Spleen (tissue), 11 donors: ENCODE measurements around the gene DACH1. TPM values are rescaled to one million over a fixed set of nuclear protein-coding genes. Genes with fewer than 3 reads are reported as not detected.

Source experiments
- DNase-seq: peaks from one replicate; pipeline ENCODE4 v3.0.0-alpha.2; 2020
- H3K27ac ChIP-seq, 8 donors: fragments of 200-600 bp; sonication (generic) in 7 of 8; 1 replicate in 4 of 8; 2 replicates in 4 of 8; pipeline versions ENCODE4 v1.5.0 to v1.8.0; 2016 to 2021; ENCODE audit warnings: inconsistent platforms in 4 of 8, mild to moderate bottlenecking in 4 of 8, moderate library complexity in 1 of 8
- H3K27me3 ChIP-seq, 7 donors: fragments of 200-600 bp; sonication (generic) in 6 of 7; replicated peaks in 1 of 7; 1 replicate in 4 of 7; 2 replicates in 3 of 7; pipeline versions ENCODE4 v1.5.0 to v1.8.0; 2016 to 2021; ENCODE audit warnings: inconsistent platforms in 3 of 7, mild to moderate bottlenecking in 1 of 7
- H3K36me3 ChIP-seq, 6 donors: fragments of 200-600 bp; sonication (generic) in 5 of 6; 1 replicate in 4 of 6; 2 replicates in 2 of 6; pipeline versions ENCODE4 v1.5.0 to v1.8.0; 2016 to 2021; ENCODE audit warnings: inconsistent platforms in 2 of 6
- H3K4me1 ChIP-seq, 6 donors: fragments of 200-600 bp; sonication (generic) in 5 of 6; 1 replicate in 3 of 6; 2 replicates in 3 of 6; pipeline versions ENCODE4 v1.5.0 to v1.8.0; 2016 to 2021; ENCODE audit warnings: inconsistent platforms in 3 of 6
- H3K4me3 ChIP-seq, 8 donors: fragments of 200-600 bp; sonication (generic) in 7 of 8; 1 replicate in 4 of 8; 2 replicates in 4 of 8; pipeline versions ENCODE4 v1.5.0 to v1.8.0; 2016 to 2021; ENCODE audit warnings: inconsistent platforms in 4 of 8, mild to moderate bottlenecking in 4 of 8, moderate library complexity in 2 of 8
- H3K9me3 ChIP-seq, 8 donors: fragments of 200-600 bp; sonication (generic) in 7 of 8; 1 replicate in 4 of 8; 2 replicates in 4 of 8; pipeline versions ENCODE4 v1.5.0 to v1.8.0; 2016 to 2021; ENCODE audit warnings: inconsistent platforms in 4 of 8
- POLR2A ChIP-seq, 3 donors: fragments of 450-650 bp; IDR thresholded peaks; one replicate each; pipeline ENCODE4 v1.5.1; 2017; ENCODE audit warnings: antibody characterized with exemption in 3 of 3, mild to moderate bottlenecking in 1 of 3
- POLR2AphosphoS5 ChIP-seq, 3 donors: sonication (generic); formaldehyde crosslinking; IDR thresholded peaks; one replicate each; pipeline ENCODE4 v1.5.1; 2017; ENCODE audit warnings: antibody characterized with exemption in 3 of 3
- WGBS, 5 donors: extraction: QIAGEN DNeasy Blood & Tissue Kit in 3 of 5; methylation state at CpG; one replicate each; pipeline versions ENCODE4 v1.1.5 to v1.1.7; 2013 to 2018; 5-methylcytosine and 5-hydroxymethylcytosine counted together
- intact Hi-C: fragments of 100-400 bp; cut with DNase I; formaldehyde crosslinking; loops from one replicate; pipeline ENCODE4 v1.15.0; 2023; ENCODE audit warnings: low total_unique reads
- polyA plus RNA-seq, 3 donors: library from polyadenylated mRNA; stranded (reverse); fragments of 200-250 nt; gene quantifications; one replicate each; pipeline ENCODE4 v1.2.1, GENCODE V29; 2013
- total RNA-seq, 7 donors: library from RNA; depleted of rRNA in 3 of 7; stranded (reverse); fragments of >200 nt in 3 of 7; fragmentation: NEBNext Ultra II Directional in 4 of 7; extraction: Animal tissue kit (Norgen Biotek cat#: 25700) in 4 of 7; gene quantifications; one replicate each; pipeline versions ENCODE4 v1.1.0 to v1.2.1, GENCODE V29; 2016 to 2021
- TF ChIP-seq, protein P1 (sequence below), 11 experiments: fragments of 200-600 bp in 7 of 11; fragments of 450-650 bp in 4 of 11; sonication (generic) in 4 of 11; IDR thresholded peaks in 8 of 11; conservative IDR thresholded peaks in 3 of 11; 1 replicate in 7 of 11; 2 replicates in 4 of 11; pipeline versions ENCODE4 v1.4.0 to v1.8.0; 2016 to 2021; ENCODE audit warnings: antibody characterized with exemption in 11 of 11, inconsistent platforms in 4 of 11, mild to moderate bottlenecking in 1 of 11
- donor health status: healthy with polysubstance abuse.
- donor health status: DM: no; HTN: no; CAD: no; lungs with moderate emphysema.
- donor health status: DM: no; HTN: no; CAD: no.
- donor health status: Bipolar disorder and iron deficiency.
- donor health status: healthy.
- donor health status: DM: no; HTN: no; CAD: no.
- donor health status: DM: yes; HTN: yes; CAD: no.

Gene DACH1
- total and polyA plus RNA-seq, 10 donors = 0.80 to 18.9 (median 11.4) TPM

DNA sequence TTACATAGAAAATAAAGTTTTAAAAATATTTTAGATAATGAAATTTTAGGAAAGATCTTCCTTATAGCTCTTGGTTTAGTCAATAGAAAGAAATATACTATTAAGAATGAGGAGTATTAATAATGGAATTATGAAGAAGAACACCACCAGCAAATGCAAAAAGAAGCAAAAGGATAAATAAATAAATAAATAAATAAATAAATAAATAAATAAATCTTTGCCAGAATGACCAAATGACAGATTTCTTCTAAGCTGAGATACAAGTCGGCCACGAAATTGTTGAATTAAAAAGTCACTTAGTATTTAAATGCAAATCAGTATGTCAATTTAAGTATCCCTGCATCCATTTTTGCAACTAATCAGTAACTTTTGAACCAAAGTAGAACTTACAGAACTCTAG, 95.9 kb downstream of the DACH1 start:
- no peaks in the 10 kb centered on the region for H3K9me3 ChIP-seq
- H3K27me3 ChIP-seq = no peaks in the 10 kb centered on the region
- no peaks in the 10 kb centered on the region for H3K36me3 ChIP-seq
- no peak for DNase-seq
- H3K4me3 ChIP-seq = no peak overlapping the region
- peaks cover 0 to 3% (median 0%) of the 10 kb centered on the region in 6 donors for H3K4me1 ChIP-seq
- intact Hi-C loops = no loop called here
- 89 to 92% (median 90%) methylated on average over 2 of the region's 2 CpGs for WGBS, 5 donors
- TF ChIP-seq, protein P1, sequence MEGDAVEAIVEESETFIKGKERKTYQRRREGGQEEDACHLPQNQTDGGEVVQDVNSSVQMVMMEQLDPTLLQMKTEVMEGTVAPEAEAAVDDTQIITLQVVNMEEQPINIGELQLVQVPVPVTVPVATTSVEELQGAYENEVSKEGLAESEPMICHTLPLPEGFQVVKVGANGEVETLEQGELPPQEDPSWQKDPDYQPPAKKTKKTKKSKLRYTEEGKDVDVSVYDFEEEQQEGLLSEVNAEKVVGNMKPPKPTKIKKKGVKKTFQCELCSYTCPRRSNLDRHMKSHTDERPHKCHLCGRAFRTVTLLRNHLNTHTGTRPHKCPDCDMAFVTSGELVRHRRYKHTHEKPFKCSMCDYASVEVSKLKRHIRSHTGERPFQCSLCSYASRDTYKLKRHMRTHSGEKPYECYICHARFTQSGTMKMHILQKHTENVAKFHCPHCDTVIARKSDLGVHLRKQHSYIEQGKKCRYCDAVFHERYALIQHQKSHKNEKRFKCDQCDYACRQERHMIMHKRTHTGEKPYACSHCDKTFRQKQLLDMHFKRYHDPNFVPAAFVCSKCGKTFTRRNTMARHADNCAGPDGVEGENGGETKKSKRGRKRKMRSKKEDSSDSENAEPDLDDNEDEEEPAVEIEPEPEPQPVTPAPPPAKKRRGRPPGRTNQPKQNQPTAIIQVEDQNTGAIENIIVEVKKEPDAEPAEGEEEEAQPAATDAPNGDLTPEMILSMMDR (IDR thresholded peaks at IDR 0.05 in 8 of 11, conservative IDR thresholded peaks at IDR 0.05 in 3 of 11) = no peak
- TF ChIP-seq POLR2A (IDR thresholded peaks at IDR 0.05) = no peak
- no peak for TF ChIP-seq POLR2AphosphoS5 (IDR thresholded peaks at IDR 0.05)
- no peak overlapping the region for H3K27ac ChIP-seq

- Histone ChIP-seq H3K9me3 (no peaks in the 10 kb centered on the region), H3K27me3 (no peaks in the 10 kb centered on the region), H3K4me3 (no peak overlapping the region), H3K36me3 (no peaks in the 10 kb centered on the region), H3K4me1 (peaks cover 0 to 1% (median 0%) of the 10 kb centered on the region in 6 donors), H3K27ac (no peak overlapping the region)
- DNase-seq = no peak
- TF ChIP-seq POLR2A (IDR thresholded peaks at IDR 0.05) = no peak
- TF ChIP-seq, protein P1 (IDR thresholded peaks at IDR 0.05 in 8 of 11, conservative IDR thresholded peaks at IDR 0.05 in 3 of 11) = no peak
- TF ChIP-seq POLR2AphosphoS5 (IDR thresholded peaks at IDR 0.05) = no peak
- intact Hi-C loops = no loop called here
Measured at GRCh38 chr13:71770710-71771109, 96.3 kb downstream of the DACH1 start.

DNA sequence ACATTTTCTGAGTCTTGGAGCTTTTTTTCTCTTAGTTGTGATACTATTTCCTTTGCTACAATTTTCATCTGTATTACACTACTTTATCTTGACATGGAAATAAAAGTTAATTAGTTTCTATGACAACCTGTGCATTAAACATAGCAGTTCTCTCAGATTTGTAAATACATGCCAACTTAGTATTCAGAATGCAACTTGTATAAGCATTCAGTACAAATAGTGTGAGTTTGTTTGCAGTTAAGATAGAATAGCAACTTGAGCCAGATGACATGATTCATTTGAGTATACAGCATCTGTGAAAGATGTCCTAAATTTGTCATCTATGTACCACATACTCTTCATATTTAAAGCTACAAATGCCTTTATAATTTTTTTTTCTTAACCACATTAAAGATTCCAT, 98.1 kb downstream of the DACH1 start:
- DNase-seq = no peak
- no peak overlapping the region for H3K4me3 ChIP-seq
- H3K4me1 ChIP-seq = no peaks in the 10 kb centered on the region
- H3K27me3 ChIP-seq = no peaks in the 10 kb centered on the region
- intact Hi-C loops = no loop called here
- no peak overlapping the region for H3K27ac ChIP-seq
- H3K9me3 ChIP-seq = no peaks in the 10 kb centered on the region
- TF ChIP-seq POLR2A (IDR thresholded peaks at IDR 0.05) (no peak), POLR2AphosphoS5 (IDR thresholded peaks at IDR 0.05) (no peak)
- TF ChIP-seq, protein P1 (IDR thresholded peaks at IDR 0.05 in 8 of 11, conservative IDR thresholded peaks at IDR 0.05 in 3 of 11) = no peak
- H3K36me3 ChIP-seq = no peaks in the 10 kb centered on the region

DNA sequence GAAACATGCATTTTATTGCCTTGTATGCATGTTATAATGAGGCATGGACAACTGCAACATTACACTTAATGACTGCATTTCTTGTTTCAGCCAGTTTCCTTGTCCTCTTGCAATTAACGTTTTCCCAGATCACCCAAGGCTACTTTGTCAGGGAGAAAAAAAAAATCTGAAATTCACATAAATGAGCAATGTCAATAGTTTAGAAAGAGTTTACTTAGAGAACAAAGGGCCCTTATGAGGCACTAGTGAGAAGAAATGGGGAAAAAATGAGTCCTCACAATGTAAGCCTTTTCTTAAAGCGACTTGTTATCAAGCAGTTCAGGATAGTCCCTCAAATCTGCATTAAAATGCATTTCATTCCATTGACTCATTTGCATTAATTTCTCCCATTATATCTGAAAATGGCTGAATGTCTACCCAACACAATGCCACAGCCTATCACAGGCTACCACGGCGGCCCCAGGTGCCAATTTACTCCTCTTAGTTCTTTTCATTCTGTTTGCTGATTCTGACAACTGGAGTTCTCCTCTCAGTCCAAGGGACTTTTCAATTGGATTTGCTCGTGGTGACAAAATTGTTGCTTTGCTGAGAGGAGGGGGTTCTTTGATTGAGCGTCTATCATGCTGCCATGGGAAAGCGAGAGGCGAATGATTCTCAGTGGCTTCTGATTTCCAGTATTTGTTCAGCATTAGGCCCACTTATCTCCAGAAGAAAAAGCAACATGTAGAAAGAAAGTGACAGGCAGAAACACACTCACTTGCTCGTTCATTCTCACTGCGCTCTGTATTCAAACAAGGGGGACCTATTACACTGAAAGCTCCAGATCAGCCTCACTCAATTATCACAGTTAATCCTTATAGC, 107.1 kb downstream of the DACH1 start:
- Histone ChIP-seq H3K4me1 (peaks cover 0 to 4% (median 0%) of the 10 kb centered on the region in 6 donors), H3K36me3 (no peaks in the 10 kb centered on the region), H3K9me3 (no peaks in the 10 kb centered on the region), H3K4me3 (no peak overlapping the region), H3K27ac (no peak overlapping the region), H3K27me3 (no peaks in the 10 kb centered on the region)
- TF ChIP-seq, protein P1 (IDR thresholded peaks at IDR 0.05 in 8 of 11, conservative IDR thresholded peaks at IDR 0.05 in 3 of 11) = no peak
- TF ChIP-seq POLR2AphosphoS5 (IDR thresholded peaks at IDR 0.05) (no peak), POLR2A (IDR thresholded peaks at IDR 0.05) (no peak)
- DNase-seq = no peak
- intact Hi-C loops = no loop called here
- WGBS, 5 donors = 82 to 88% (median 86%) methylated on average over 10 of the region's 10 CpGs
